HG03432 (cell line): ENCODE data around the gene SZRD1.

Experiments used
- ATAC-seq: cut with Tn5 transposase; IDR thresholded peaks from one replicate; pipeline ENCODE4 v1.9.1; 2021; ENCODE audit warnings: mild to moderate bottlenecking, moderate library complexity; ENCODE audit not compliant: unreplicated experiment

SZRD1 gene

GRCh38 chr1:16393570-16394521 is 26.8 kb downstream of the SZRD1 start:
- ATAC-seq: no peak

GRCh38 chr1:16394977-16395376 is 27.9 kb downstream of the SZRD1 start:
- no peak for ATAC-seq

GRCh38 chr1:16396591-16396990 is 29.5 kb downstream of the SZRD1 start:
- no peak for ATAC-seq

- no peak for ATAC-seq
Observed at GRCh38 chr1:16397120-16397519, 30.1 kb downstream of the SZRD1 start.

GRCh38 chr1:16398371-16398953 is 31.4 kb downstream of the SZRD1 start:
- no peak for ATAC-seq

- ATAC-seq: no peak
Observed at GRCh38 chr1:16402742-16403141, 35.7 kb downstream of the SZRD1 start.

GRCh38 chr1:16405441-16405840 is 38.4 kb downstream of the SZRD1 start:
- ATAC-seq: no peak

GRCh38 chr1:16406868-16407267 is 39.8 kb downstream of the SZRD1 start:
- no peak for ATAC-seq

- no peak for ATAC-seq
Observed at GRCh38 chr1:16409536-16410152, 42.6 kb downstream of the SZRD1 start.

- no peak for ATAC-seq
Observed at GRCh38 chr1:16410803-16411202, 43.8 kb downstream of the SZRD1 start.

GRCh38 chr1:16413191-16413590 is 46.1 kb downstream of the SZRD1 start:
- ATAC-seq: no peak

- no peak for ATAC-seq
Observed at GRCh38 chr1:16418823-16419425, 51.9 kb downstream of the SZRD1 start.

- peak; percentile 90 for ATAC-seq
Observed at GRCh38 chr1:16420424-16421118, 53.5 kb downstream of the SZRD1 start.

GRCh38 chr1:16421201-16421600 is 54.2 kb downstream of the SZRD1 start:
- ATAC-seq: peak; percentile 15

- no peak for ATAC-seq
Observed at GRCh38 chr1:16422041-16422440, 55.0 kb downstream of the SZRD1 start.

GRCh38 chr1:16425125-16426025 is 58.3 kb downstream of the SZRD1 start:
- ATAC-seq: no peak

GRCh38 chr1:16430606-16431005 is 63.6 kb downstream of the SZRD1 start:
- no peak for ATAC-seq

- ATAC-seq: no peak
Observed at GRCh38 chr1:16433030-16433429, 66.0 kb downstream of the SZRD1 start.

- no peak for ATAC-seq
Observed at GRCh38 chr1:16434007-16434406, 67.0 kb downstream of the SZRD1 start.

GRCh38 chr1:16434501-16434900 is 67.5 kb downstream of the SZRD1 start:
- ATAC-seq: no peak
